Fibroblast of pulmonary artery (primary cell): ENCODE measurements around the gene KRTAP19-5.

Experiments
- DNase-seq: peaks from one replicate; pipeline ENCODE4 v3.0.0-alpha.2; 2010; ENCODE audit warnings: low read depth
- H3K4me3 ChIP-seq: replicated peaks from 2 replicates; pipeline ENCODE4 v1.5.1; 2011; ENCODE audit warnings: low read depth, mild to moderate bottlenecking, control low read depth, low read length, moderate library complexity
- TF ChIP-seq, protein P1 (sequence below): IDR thresholded peaks from 2 replicates; pipeline ENCODE4 v1.5.1; 2011; ENCODE audit warnings: mild to moderate bottlenecking, control low read depth, low read length, inconsistent platforms; ENCODE audit errors: missing control alignments

Gene KRTAP19-5

GRCh38 chr21:30463713-30464112 is 38.2 kb downstream of the KRTAP19-5 start:
- no peak for DNase-seq
- TF ChIP-seq, protein P1, sequence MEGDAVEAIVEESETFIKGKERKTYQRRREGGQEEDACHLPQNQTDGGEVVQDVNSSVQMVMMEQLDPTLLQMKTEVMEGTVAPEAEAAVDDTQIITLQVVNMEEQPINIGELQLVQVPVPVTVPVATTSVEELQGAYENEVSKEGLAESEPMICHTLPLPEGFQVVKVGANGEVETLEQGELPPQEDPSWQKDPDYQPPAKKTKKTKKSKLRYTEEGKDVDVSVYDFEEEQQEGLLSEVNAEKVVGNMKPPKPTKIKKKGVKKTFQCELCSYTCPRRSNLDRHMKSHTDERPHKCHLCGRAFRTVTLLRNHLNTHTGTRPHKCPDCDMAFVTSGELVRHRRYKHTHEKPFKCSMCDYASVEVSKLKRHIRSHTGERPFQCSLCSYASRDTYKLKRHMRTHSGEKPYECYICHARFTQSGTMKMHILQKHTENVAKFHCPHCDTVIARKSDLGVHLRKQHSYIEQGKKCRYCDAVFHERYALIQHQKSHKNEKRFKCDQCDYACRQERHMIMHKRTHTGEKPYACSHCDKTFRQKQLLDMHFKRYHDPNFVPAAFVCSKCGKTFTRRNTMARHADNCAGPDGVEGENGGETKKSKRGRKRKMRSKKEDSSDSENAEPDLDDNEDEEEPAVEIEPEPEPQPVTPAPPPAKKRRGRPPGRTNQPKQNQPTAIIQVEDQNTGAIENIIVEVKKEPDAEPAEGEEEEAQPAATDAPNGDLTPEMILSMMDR = peak; percentile 22
- H3K4me3 ChIP-seq = no peak overlapping the region
